ENCODE data around the gene PRDM16. TPM values are rescaled to one million over a fixed set of nuclear protein-coding genes. Genes with fewer than 3 reads are reported as not detected.

The PRDM16 gene
- total RNA-seq, 1 donor from 2014 or later = 21.4 TPM

- H3K27me3 Mint-ChIP-seq (ENCODE audit: unreplicated experiment) = peaks cover 4% of the 10 kb centered on the region
- peak; percentile 55 for DNase-seq (ENCODE audit: low spot score)
- no peak overlapping the region for H3K4me3 Mint-ChIP-seq (ENCODE audit: unreplicated experiment)
- peaks cover 3% of the 10 kb centered on the region for H3K4me1 Mint-ChIP-seq (ENCODE audit: unreplicated experiment)
- no peak overlapping the region for H3K27ac Mint-ChIP-seq (ENCODE audit: unreplicated experiment)
- peak; percentile 54 for TF ChIP-seq CTCF (IDR thresholded peaks at IDR 0.05; ENCODE audit: unreplicated experiment)
- peaks cover 3% of the 10 kb centered on the region for H3K36me3 Mint-ChIP-seq (ENCODE audit: low read depth, unreplicated experiment)
- H3K9me3 Mint-ChIP-seq (ENCODE audit: unreplicated experiment) = no peaks in the 10 kb centered on the region
Observed at GRCh38 chr1:3403388-3404231, 334.6 kb downstream of the PRDM16 start.

GRCh38 chr1:3404301-3404700, 335.3 kb downstream of the PRDM16 start:
- H3K4me1 Mint-ChIP-seq (ENCODE audit: unreplicated experiment) = peaks cover 3% of the 10 kb centered on the region
- no peak overlapping the region for H3K4me3 Mint-ChIP-seq (ENCODE audit: unreplicated experiment)
- H3K36me3 Mint-ChIP-seq (ENCODE audit: low read depth, unreplicated experiment) = peaks cover 3% of the 10 kb centered on the region
- TF ChIP-seq CTCF (IDR thresholded peaks at IDR 0.05; ENCODE audit: unreplicated experiment) = no peak
- H3K9me3 Mint-ChIP-seq (ENCODE audit: unreplicated experiment) = no peaks in the 10 kb centered on the region
- no peak overlapping the region for H3K27ac Mint-ChIP-seq (ENCODE audit: unreplicated experiment)
- DNase-seq (ENCODE audit: low spot score) = no peak
- H3K27me3 Mint-ChIP-seq (ENCODE audit: unreplicated experiment) = peaks cover 4% of the 10 kb centered on the region

- Mint-ChIP-seq H3K9me3 (ENCODE audit: unreplicated experiment) (no peaks in the 10 kb centered on the region), H3K4me1 (ENCODE audit: unreplicated experiment) (peaks cover 3% of the 10 kb centered on the region), H3K27me3 (ENCODE audit: unreplicated experiment) (peaks cover 4% of the 10 kb centered on the region), H3K4me3 (ENCODE audit: unreplicated experiment) (no peak overlapping the region), H3K27ac (ENCODE audit: unreplicated experiment) (no peak overlapping the region), H3K36me3 (ENCODE audit: low read depth, unreplicated experiment) (peaks cover 3% of the 10 kb centered on the region)
- no peak for TF ChIP-seq CTCF (IDR thresholded peaks at IDR 0.05; ENCODE audit: unreplicated experiment)
- no peak for DNase-seq (ENCODE audit: low spot score)
Observed at GRCh38 chr1:3404801-3405200, 335.8 kb downstream of the PRDM16 start.

GRCh38 chr1:3405491-3405890, 336.5 kb downstream of the PRDM16 start:
- H3K9me3 Mint-ChIP-seq (ENCODE audit: unreplicated experiment) = no peaks in the 10 kb centered on the region
- no peak overlapping the region for H3K27ac Mint-ChIP-seq (ENCODE audit: unreplicated experiment)
- TF ChIP-seq CTCF (IDR thresholded peaks at IDR 0.05; ENCODE audit: unreplicated experiment) = no peak
- H3K36me3 Mint-ChIP-seq (ENCODE audit: low read depth, unreplicated experiment) = peaks cover 3% of the 10 kb centered on the region
- H3K27me3 Mint-ChIP-seq (ENCODE audit: unreplicated experiment) = peaks cover 4% of the 10 kb centered on the region
- peaks cover 3% of the 10 kb centered on the region for H3K4me1 Mint-ChIP-seq (ENCODE audit: unreplicated experiment)
- no peak for DNase-seq (ENCODE audit: low spot score)
- H3K4me3 Mint-ChIP-seq (ENCODE audit: unreplicated experiment) = no peak overlapping the region
